ENCODE data around the gene RSF1. TPM values are rescaled to one million over a fixed set of nuclear protein-coding genes. Genes with fewer than 3 reads are reported as not detected.

RSF1 gene
- total RNA-seq, 1 experiment from 2014 or later, result 83.0 TPM

- TF ChIP-seq SIN3A (IDR thresholded peaks at IDR 0.05; ENCODE audit: borderline replicate concordance, insufficient read depth, low read depth, low read length) (no peak), POLR2AphosphoS5 (IDR thresholded peaks at IDR 0.05; ENCODE audit: low read depth, low read length) (no peak), REST (IDR thresholded peaks at IDR 0.05; ENCODE audit: insufficient read depth in 1 of 2, low read depth in 2 of 2, low read length in 1 of 2) (no peak)
- Histone ChIP-seq H3K27me3 (ENCODE audit: control insufficient read depth, insufficient read depth, low read length) (no peaks in the 10 kb centered on the region), H3K27ac (ENCODE audit: low read length) (no peak overlapping the region), H3K9me3 (ENCODE audit: control insufficient read depth, insufficient read depth, low read depth, low read length) (no peaks in the 10 kb centered on the region), H3K36me3 (ENCODE audit: control insufficient read depth, insufficient read depth, low read length) (no peaks in the 10 kb centered on the region), H3K4me3 (ENCODE audit: low read depth in 2 of 2, low read length in 2 of 2) (no peak overlapping the region), H3K4me1 (ENCODE audit: control insufficient read depth, insufficient read depth, low read length) (peaks cover 7% of the 10 kb centered on the region)
- POLR2A ChIA-PET, result interaction anchor here (0.6 to 0.7 kb wide), 2 partner anchors 33 to 37 kb away, joined by 3 read pairs; no protein-coding TSS in a partner anchor
- ATAC-seq (no peak), DNase-seq (ENCODE audit: low read depth, low spot score) (no peak)
- intact Hi-C loops (cut with micrococcal nuclease; ENCODE audit: unreplicated experiment), result no loop called here
- BruUV-seq (replicated peaks), result no TSS peak
- in situ Hi-C loops (cut with HindIII; ENCODE audit: low pct_unique_long_range_greater_than_20kb, low sequenced_read_pairs), result no loop called here
- CTCF ChIA-PET, result no interaction called here
These were observed 14.1 kb downstream of the RSF1 start for GRCh38 chr11:77806415-77806814.

GRCh38 chr11:77801477-77801876, 19.0 kb downstream of the RSF1 start:
- ATAC-seq, result no peak
- no peaks in the 10 kb centered on the region for H3K27me3 ChIP-seq (ENCODE audit: control insufficient read depth, insufficient read depth, low read length)
- no peaks in the 10 kb centered on the region for H3K4me1 ChIP-seq (ENCODE audit: control insufficient read depth, insufficient read depth, low read length)
- intact Hi-C loops (cut with micrococcal nuclease; ENCODE audit: unreplicated experiment) (no loop called here), in situ Hi-C loops (cut with HindIII; ENCODE audit: low pct_unique_long_range_greater_than_20kb, low sequenced_read_pairs) (no loop called here)
- no peaks in the 10 kb centered on the region for H3K9me3 ChIP-seq (ENCODE audit: control insufficient read depth, insufficient read depth, low read depth, low read length)
- no peaks in the 10 kb centered on the region for H3K36me3 ChIP-seq (ENCODE audit: control insufficient read depth, insufficient read depth, low read length)
- H3K4me3 ChIP-seq (ENCODE audit: low read depth in 2 of 2, low read length in 2 of 2), result no peak overlapping the region
- no peak overlapping the region for H3K27ac ChIP-seq (ENCODE audit: low read length)
- POLR2A ChIA-PET, result no interaction called here
- DNase-seq (ENCODE audit: low read depth, low spot score), result no peak
- CTCF ChIA-PET, result no interaction called here
- TF ChIP-seq CTCF (IDR thresholded peaks at IDR 0.05) (no peak), REST (IDR thresholded peaks at IDR 0.05; ENCODE audit: insufficient read depth in 1 of 2, low read depth in 2 of 2, low read length in 1 of 2) (no peak), TCF7L2 (IDR thresholded peaks at IDR 0.05; ENCODE audit: low read depth, low read length) (no peak), POLR2AphosphoS5 (IDR thresholded peaks at IDR 0.05; ENCODE audit: low read depth, low read length) (no peak), SIN3A (IDR thresholded peaks at IDR 0.05; ENCODE audit: borderline replicate concordance, insufficient read depth, low read depth, low read length) (no peak)
- no TSS peak for BruUV-seq (replicated peaks)

Data from Panc1 (cell line).